GM19239 (cell line): ENCODE results near the gene BCL7C.

Source experiments
- DNase-seq: peaks from one replicate; pipeline ENCODE4 v3.0.0; 2011; ENCODE audit warnings: low spot score; ENCODE audit not compliant: insufficient read length
- FAIRE-seq: peaks from 2 replicates; lab custom pipeline; 2011; peaks lifted over from hg19 to GRCh38; lab: Jason Lieb, UNC

BCL7C gene

DNA sequence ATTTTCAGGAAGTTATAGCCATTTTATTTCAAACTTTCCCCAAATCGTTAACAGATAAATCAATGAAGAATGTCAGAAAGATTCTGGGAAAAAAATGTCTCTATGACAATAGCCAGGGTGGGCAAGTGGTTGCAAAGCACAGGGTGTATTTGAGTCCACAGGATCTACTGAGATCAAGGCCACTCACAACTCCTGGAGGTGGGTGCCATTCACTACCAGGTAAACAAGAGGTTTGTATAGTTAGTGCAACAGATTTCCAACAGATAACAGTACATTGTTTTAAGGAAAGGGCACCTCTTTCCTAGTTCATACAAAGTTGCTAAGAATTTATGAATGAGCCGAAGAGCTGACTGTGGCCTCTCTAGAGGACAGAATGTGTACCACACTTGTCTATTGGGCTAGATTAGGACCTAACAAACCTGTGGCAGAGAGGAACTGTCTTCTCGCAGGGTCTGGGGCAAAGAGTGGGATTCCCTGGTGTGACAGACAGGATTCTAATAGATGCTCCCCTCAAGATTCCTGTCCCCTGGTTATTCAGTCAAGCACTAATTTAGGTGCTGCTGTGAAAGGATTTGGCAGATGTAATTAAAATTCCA is 54.9 kb downstream of the BCL7C start:
- DNase-seq (no peak), FAIRE-seq (no peak)

- FAIRE-seq, result no peak
- DNase-seq, result no peak
These were observed 56.0 kb downstream of the BCL7C start for GRCh38 chr16:30837904-30838303.
